GM18517 (cell line): ENCODE measurements around the gene CDH7.

ENCODE experiments used
- ATAC-seq: cut with Tn5 transposase; IDR thresholded peaks from one replicate; pipeline ENCODE4 v1.9.1; 2021; ENCODE audit warnings: mild to moderate bottlenecking, moderate library complexity; ENCODE audit not compliant: unreplicated experiment

CDH7 gene, protein sequence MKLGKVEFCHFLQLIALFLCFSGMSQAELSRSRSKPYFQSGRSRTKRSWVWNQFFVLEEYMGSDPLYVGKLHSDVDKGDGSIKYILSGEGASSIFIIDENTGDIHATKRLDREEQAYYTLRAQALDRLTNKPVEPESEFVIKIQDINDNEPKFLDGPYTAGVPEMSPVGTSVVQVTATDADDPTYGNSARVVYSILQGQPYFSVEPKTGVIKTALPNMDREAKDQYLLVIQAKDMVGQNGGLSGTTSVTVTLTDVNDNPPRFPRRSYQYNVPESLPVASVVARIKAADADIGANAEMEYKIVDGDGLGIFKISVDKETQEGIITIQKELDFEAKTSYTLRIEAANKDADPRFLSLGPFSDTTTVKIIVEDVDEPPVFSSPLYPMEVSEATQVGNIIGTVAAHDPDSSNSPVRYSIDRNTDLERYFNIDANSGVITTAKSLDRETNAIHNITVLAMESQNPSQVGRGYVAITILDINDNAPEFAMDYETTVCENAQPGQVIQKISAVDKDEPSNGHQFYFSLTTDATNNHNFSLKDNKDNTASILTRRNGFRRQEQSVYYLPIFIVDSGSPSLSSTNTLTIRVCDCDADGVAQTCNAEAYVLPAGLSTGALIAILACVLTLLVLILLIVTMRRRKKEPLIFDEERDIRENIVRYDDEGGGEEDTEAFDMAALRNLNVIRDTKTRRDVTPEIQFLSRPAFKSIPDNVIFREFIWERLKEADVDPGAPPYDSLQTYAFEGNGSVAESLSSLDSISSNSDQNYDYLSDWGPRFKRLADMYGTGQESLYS

DNA sequence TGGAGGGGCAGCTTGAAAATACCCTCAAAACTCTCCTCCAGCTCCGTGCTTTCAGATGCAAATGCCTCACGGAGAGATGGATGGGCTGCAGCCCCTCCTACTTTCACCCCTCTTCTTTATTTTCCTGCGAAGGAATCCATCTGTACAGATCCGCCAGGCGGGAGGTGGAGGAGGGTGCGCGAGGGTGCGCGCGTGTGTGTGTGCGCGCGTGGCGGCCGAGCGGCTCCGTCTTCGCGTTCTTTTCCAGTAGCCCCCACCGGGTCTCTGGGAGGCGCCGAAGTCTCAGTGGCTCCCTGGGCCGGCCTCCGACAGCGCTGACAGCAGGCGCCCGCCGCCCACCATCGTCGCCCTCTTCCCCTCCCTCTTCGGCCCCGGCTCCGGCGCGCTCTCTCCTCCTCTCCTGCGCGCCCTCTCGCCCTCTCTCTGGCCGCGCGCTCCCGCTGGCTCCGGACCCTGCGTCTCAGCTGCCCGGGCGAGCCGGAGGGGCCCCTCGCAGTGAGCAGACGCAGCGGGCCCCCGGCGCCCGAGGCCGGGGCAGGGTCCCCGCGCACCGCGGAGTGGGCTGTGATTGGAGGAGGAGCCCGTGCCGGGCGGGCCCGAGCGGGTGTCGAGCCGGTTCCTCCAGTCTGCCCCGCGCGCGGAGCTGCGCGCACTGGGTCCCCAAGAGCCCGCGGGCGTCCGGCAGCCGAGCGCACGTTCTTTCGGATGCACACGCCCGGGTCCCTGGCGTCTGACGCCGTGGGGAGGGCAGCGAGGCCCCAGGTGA is at the start of gene CDH7:
Gene CDH7, plus strand, starts transcription at position 624 of the 766 bp plus-strand sequence. CDS start 11,831 bp downstream, outside the sequence.
- no peak for ATAC-seq

DNA sequence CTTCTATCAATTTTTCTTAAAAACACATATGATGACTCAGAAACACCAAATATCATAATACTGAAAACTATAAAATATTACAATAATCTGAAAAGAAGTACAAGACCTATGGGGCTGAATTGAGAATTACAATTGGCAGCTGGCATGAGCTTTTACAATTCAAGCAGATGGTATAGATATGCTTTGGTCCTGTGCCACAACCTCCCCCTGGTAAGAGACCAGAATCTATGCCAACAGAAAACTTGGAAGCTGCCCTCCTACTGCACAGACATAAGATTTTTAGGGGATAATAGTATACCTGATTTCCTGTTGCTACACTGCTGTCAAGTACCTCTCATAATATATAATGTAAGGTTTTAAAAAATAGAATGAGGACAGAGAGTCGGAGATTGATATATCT is 46.8 kb upstream of the CDH7 start:
- ATAC-seq: no peak

DNA sequence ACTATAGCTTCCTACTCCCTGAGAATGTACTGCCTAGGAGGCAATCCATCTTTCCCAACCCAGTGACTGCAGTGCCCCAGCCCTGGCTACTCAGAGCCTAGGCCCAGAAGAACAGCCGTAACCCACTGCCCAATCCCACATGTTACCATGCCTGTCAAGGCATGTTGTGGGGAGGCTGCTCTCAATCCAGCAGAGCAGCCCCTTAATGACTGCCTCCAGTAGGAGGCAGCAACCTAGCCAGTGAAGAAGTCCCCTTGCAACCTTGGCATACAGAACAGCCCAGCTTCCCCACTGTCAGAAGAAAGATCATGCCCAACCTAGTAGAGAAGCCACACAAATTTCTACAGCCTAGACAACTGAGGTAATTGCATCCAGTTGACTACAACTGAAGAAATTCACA is 44.2 kb upstream of the CDH7 start:
- no peak for ATAC-seq

DNA sequence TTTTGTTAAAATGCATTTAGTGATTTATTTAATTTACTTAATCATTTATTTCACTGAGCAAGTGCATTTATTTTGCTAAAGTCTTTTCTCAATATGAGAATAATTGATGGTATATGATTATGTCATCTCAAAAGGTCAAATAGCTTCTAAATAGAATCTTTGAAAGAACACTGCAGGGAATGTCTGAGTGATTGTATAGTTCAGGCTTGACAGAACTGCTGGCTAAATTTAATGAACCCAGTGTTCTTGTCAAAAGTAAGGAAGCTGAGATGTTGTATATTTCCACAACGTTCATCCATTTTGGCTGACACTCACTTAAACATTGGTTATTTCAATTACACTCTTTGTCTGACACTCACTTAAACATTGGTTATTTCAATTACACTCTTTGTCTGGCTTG is 39.3 kb upstream of the CDH7 start:
- ATAC-seq: no peak

DNA sequence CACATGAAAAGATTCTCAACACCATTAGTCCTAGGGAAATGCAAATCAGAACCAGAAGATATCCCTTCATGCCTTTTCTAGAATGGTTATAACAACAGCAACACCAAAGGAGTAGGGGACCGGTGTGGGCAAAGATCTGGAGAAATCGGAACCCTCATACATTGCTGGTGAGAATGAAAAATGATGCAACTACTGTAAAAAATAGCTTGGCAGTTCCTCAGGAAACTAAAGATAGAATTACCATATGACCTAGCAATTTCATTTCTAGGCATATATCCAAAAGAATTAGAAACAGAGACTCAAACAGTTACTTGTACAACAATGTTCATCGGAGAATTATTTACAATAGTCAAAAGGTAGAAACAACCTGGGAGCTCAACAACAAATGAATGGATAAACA is 29.2 kb upstream of the CDH7 start:
- ATAC-seq: no peak

DNA sequence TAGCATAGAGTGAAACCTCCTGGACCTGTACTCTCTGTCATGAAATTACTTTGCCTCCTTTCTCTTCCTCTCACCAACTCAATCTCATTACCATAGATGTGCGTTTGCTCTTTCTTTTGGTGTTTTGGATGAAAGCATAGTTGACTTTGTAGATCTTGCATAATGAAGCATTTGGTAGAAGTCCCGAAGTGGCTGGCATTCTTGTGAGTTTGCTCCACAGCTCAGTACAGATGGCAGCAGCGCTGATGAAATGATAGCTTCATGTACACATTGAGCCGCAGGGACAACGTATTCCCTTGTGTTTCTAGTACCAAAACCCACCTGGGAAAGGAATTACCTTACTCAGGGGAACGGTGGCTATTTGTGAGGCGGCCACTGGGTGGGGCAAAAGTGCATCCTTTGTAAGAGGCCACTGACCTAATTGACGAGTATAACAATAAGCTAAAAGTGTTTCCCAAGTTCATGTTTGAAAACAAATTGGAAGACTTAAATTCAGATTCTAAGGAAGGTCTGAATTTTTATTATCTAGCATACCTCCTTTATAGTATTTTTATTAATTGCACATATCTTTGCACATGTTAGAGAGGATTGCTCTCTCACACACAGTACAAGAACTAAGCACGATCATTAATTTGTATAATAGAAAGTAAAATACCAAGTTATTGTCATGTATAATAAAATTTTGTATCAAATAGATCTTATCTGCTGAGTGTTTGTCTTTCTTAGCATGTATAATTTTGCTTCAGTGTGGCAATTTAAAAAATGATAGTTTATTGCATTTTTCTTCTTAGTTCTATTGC is 25.4 kb upstream of the CDH7 start:
- no peak for ATAC-seq

DNA sequence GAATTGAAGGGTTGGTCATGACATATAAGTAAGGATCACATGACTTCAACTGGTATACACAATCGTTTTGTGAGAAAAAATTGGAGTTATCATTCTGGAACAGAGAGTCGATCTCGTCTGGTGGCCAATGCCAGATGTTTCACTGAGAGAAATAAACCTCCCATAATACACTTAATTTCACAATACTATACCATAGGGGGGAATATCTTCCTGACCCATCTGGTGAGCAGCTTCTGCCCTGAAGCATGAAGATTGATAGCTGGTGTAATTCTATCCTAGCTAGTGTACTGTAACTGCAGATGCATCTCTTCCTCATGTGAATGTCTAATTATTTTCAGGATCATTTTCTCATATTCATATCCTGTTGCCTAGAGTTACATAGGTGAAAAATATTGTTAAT is 15.7 kb upstream of the CDH7 start:
- ATAC-seq: no peak

DNA sequence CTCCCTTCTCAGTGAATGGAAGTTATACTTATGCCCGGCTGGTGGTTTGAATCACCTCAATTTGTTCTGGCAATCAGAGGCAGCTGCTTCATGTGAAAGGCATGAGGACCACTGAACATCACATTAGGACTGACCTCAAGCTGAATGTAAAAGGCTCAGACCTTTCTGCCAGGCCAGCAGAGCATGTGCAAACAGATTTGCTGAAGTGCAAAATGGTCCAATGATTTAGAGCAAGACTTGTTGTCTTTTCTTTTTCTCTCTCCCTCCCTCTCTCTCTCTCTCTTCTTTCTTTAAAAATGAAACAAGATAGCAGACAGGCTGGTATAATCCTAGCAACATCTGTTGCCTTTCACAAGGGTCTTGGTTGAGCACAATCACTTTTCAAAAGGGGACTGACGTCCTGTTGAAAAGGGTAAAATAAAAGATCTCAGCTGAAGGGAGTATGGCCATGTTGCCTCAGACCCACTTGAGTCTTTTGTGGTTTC is 13.3 kb upstream of the CDH7 start:
- no peak for ATAC-seq

DNA sequence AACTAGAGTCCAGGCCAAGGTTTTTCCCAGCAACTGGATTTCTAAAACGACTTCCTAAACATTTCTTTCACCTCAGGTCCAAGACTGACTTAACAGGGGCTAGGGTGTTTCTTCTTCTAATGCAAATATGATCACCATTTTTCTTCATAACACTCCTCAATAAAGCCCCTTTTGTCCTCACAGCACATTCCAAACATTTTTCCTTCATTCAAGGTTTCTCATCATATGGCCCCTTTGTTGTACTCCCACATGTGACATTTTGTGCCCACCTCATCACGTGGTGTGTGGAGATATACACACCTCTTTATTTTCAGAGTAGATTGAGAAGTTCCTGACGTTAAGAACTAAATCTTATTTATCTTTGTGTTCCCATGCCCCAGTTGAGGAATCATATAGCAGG is 3.9 kb upstream of the CDH7 start:
- no peak for ATAC-seq

DNA sequence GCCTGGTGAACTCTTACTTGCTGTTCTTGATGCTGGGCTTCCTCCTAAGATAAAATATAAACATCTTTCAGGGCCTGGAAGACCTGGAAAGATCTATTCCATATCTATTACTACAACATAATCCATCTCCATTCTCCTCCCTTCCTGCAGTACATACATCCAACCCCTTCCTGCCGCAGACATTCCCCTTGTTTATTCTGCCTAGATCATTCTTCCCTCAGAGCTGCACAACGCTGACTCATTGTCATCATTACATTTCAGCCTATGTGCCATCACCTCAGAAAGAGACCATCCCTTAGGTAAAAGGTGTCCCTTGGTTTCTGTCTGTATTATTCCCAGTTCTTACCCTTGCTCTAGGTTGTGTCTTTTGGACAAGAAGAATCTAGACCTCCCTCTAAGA is 2.5 kb upstream of the CDH7 start:
- no peak for ATAC-seq

DNA sequence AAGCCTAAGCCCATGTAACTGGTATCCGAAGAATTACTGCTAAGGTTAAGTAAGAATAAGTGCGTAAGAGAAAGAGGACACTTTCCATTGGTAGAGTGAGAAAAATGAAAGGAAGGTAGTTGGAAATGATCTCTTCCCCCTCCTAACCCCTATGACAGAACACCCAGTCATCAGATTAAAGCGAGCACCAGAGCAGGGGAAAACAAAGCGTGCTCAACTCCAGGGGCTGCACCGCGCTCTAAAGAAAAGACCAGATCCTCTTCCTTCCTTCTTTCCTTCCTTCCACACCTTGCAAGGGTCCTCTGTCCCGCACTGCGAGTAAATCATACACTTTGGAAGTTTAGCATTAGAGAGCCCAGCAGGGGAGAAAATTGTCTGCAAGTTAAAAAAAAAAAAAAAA is 971 bp upstream of the CDH7 start:
- no peak for ATAC-seq

DNA sequence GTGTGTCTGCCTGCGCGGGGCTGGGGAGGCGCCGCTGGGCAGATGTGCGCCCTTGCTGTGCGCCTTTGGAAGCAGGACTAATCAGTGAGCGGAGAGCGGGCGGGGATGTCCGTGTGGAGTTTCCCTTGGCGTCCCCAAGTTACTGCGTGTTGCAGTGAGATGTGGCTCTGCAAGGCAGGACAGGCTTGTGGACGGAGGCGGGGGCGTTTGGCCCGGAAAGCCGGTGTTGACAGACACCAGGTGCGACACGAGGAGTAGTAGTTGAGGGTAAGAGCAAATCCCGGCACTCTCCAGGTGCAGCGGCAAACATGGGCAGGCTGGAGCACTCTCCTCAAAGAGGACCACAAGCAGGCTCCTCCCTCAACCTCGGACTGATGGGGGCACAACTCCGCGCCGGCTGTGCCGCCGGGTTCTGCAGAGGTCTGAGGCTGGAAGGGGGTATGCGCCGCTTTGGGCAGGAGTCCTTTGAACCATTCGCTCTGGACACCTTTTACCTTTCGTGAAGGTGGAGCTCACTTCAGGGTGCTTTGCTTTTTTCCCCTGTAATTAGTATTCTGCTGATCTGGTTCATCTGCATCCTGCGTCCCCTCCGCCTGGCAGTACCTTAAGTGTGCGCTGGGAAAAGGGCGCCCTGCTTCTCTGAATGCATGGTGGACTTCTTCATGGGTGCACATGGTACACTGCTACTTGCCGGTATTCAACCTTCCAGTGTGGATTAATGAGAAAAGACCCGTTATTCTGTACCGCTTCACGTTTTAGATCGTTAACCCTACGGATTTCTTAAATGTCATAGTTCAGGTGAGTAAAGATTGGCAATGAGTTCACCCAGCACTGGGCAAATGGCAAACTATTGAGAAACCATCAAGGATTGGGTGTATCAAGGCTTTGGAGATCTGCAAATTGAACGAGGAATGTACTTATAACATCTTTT is 608 bp downstream of the CDH7 start:
- no peak for ATAC-seq

DNA sequence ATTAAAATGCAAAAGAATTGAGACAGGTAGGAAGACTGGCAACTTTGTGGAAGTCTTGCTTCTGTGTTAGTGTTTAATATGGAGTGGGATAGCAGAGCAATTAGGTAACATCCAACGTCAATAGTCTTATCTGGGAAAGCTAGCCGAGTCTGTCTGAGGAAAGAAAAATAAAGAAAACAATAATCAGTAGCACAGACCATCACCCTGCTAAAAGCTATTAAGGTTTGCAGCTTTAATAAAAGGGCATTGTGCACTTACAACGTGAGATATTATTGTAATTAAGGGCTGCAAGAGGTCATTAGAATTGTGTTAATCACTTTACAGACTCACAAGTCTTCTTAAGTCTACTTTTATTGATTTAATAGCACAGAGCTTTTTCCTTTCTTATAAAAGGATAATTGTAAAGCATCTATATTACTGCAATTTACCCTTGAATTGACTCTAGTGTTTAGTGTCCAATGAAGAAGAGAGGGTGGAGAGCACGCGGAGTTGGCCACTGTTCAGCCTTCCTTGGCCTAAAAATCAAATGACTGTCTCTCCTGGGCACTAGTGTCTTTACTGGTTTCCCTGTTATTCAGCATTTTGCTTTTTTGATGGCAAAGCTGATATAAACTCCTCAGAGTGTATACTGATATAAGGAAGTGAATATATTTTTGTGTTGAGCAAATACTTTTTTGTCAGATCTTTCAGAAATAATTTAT is 2.0 kb downstream of the CDH7 start:
- ATAC-seq: no peak

DNA sequence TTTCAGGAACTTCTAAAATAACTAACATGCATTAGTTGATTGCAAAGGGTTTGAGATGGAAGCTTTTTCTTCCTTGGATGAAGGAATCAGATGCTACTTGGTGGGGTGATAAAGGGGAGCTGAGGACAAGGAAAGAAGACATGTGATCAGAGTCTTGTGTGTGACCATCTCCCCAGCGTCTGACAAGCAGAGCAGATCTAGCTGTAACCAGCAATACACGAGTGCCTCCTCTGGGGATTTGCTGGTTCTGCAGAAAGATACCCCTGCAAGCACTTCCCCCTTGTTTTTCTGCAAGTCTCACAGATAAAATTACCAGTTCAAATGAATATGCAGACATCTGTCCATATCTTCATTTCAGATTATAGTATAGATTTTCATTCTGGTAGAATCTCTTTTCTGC is 2.7 kb downstream of the CDH7 start:
- no peak for ATAC-seq

DNA sequence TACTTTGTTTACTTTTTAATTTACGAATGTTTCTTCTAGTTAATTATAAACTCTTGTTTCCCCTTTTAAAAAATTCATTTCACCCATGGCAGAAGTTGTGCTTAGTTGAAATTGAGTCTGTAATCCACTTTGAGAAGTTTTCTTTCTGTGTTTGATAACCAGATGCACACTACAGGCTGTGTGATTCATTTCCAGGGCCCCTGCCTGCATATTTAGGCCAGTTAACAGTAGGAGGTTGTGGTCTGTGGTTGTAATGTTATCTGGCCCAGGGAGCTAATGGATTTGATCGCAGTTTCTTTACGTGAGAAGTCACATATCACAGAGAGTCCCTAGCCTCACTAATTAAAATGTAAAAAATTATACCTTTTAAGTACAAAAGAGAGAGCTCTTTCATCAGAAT is 3.3 kb downstream of the CDH7 start:
- ATAC-seq: no peak

DNA sequence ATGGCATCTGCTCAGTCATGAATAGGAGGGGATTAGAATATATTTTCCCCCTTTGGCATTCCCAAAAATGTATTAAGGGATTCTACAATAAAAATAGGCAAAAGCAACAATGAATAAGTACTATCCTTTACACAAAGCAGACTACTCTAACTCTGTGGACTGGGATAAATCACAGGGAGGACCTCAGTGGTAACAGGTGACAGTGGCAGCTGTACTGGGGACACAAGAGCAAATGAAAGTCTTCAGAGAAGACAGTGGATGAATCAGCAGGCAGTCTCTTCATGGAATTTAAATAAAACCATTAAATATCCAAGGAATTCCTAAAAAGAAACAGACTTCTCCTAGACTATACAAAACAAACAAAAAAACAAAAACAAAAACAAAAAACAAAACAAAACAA is 4.8 kb downstream of the CDH7 start:
- no peak for ATAC-seq

DNA sequence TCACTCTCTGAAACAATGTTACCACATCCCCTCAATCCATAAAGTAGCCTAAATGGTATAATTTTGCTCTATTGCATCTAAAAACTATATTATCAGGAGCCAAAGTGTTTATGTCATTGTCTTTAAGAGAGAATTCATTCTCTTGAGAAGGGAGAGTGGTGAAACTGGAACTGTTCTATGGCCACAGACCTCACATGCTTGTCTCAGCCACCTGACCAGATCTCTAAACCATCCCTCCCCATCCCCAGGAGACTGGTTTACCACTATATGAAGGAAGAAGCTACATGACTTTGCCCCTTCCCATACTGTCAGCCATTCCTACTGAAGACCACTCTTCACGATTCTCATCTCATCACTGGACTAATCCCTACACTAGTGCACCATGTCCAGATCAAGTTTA is 9.6 kb downstream of the CDH7 start:
- ATAC-seq: no peak

DNA sequence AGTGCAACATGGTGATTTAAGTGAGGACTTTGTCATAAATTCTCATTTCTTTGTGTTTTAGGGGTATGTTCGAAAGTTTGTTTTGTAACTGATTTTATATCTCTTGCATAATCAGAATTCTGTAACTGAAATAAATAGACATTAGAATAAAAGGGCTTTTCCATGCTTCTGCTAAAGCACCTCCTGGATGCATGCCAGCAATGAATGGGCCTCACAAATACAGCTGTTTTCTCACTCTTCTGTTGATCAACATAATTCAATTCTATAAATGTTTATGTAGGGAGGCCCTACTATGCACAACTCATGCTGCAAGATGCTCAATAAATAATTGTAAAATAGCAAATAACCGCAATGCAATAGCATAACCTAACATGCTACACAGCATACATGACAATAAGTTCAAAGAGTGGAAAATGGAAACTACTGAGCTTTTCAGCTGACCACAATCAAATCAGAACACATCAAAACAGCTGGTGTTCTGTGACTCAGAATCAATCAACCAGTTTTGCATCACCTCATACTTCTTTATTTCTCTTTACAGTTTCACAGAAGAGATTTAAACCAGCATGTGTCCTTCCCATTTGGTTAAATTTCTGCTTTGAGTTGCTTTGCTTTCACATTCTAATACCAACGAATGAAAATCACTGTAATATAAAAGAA is 11.0 kb downstream of the CDH7 start:
- no peak for ATAC-seq
